IMR-90 (cell line): ENCODE measurements around the gene TRPC4AP. TPM values are rescaled to one million over a fixed set of nuclear protein-coding genes. Genes with fewer than 3 reads are reported as not detected.

ENCODE experiments used
- ATAC-seq: fragments of 200-7000 bp; cut with Tn5 transposase; 2 replicates; pipeline ENCODE4 v1.9.1; 2020; ENCODE audit warnings: low read depth, mild to moderate bottlenecking, moderate library complexity
- BruUV-seq: library from RNA; stranded (reverse); fragments of 400-500 nt; replicated peaks from 2 replicates; lab custom pipeline; 2021; lab: Mats Ljungman, UMichigan
- CTCF ChIA-PET: fragments of 300-600 bp; formaldehyde crosslinking; extraction: SDS; loops from one replicate; lab custom pipeline; 2021; ENCODE audit warnings: antibody characterized with exemption; lab: Yijun Ruan, JAX
- POLR2A ChIA-PET: fragments of 300-600 bp; sonication (Branson Sonifier 250); formaldehyde crosslinking; loops from one replicate; lab custom pipeline; 2022; ENCODE audit warnings: antibody characterized with exemption; ENCODE audit not compliant: unreplicated experiment; lab: Charles Lee
- DNase-seq: peaks from one replicate; pipeline ENCODE4 v3.0.0; 2013
- H2AFZ ChIP-seq: replicated peaks from 2 replicates; pipeline ENCODE3; 2013; ENCODE audit warnings: low read length, mild to moderate bottlenecking; ENCODE audit not compliant: poor library complexity
- H2AK5ac ChIP-seq: 2 replicates; pipeline ENCODE4 v1.6.1; 2013; ENCODE audit warnings: low read depth, low read length, inconsistent platforms
- H2AK9ac ChIP-seq: replicated peaks from 2 replicates; pipeline ENCODE3; 2013; ENCODE audit warnings: mild to moderate bottlenecking, low read depth, low read length, moderate library complexity; ENCODE audit not compliant: poor library complexity
- H2BK120ac ChIP-seq: 2 replicates; pipeline ENCODE4 v1.6.1; 2013; ENCODE audit warnings: low read depth, low read length, inconsistent platforms
- H2BK15ac ChIP-seq: 3 replicates; pipeline ENCODE4 v1.6.1; 2013; ENCODE audit warnings: low read depth, low read length, inconsistent platforms
- H2BK20ac ChIP-seq: 2 replicates; pipeline ENCODE4 v1.6.1; 2013; ENCODE audit warnings: low read depth, mild to moderate bottlenecking, inconsistent platforms, low read length, moderate library complexity
- H2BK5ac ChIP-seq: 2 replicates; pipeline ENCODE4 v1.6.1; 2013; ENCODE audit warnings: mild to moderate bottlenecking, low read depth, low read length, inconsistent platforms; ENCODE audit not compliant: poor library complexity, severe bottlenecking
- H3K14ac ChIP-seq: replicated peaks from 2 replicates; pipeline ENCODE4 v1.6.1; 2013; ENCODE audit warnings: low read depth, low read length, inconsistent platforms
- H3K18ac ChIP-seq: 2 replicates; pipeline ENCODE4 v1.6.1; 2013; ENCODE audit warnings: low read depth, low read length, control low read depth
- H3K23ac ChIP-seq: 2 replicates; pipeline ENCODE4 v1.6.1; 2013; ENCODE audit warnings: low read depth, low read length, inconsistent platforms
- H3K27ac ChIP-seq: 2 replicates; pipeline ENCODE4 v1.5.1; 2013; ENCODE audit warnings: mild to moderate bottlenecking, control low read depth, low read length; ENCODE audit not compliant: insufficient read depth
- H3K27me3 ChIP-seq: 2 replicates; pipeline ENCODE4 v1.6.1; 2013; ENCODE audit warnings: low read length; ENCODE audit not compliant: control insufficient read depth, insufficient read depth
- H3K36me3 ChIP-seq: 2 replicates; pipeline ENCODE4 v1.6.1; 2013; ENCODE audit warnings: low read length, mixed read lengths; ENCODE audit not compliant: control insufficient read depth, insufficient read depth
- H3K4ac ChIP-seq: 2 replicates; pipeline ENCODE4 v1.6.1; 2013; ENCODE audit warnings: low read depth, low read length, inconsistent platforms
- H3K4me1 ChIP-seq: 2 replicates; pipeline ENCODE4 v1.6.1; 2013; ENCODE audit warnings: low read length, mixed read lengths; ENCODE audit not compliant: control insufficient read depth, insufficient read depth
- H3K4me2 ChIP-seq: 2 replicates; pipeline ENCODE4 v1.6.1; 2013; ENCODE audit warnings: low read depth, mild to moderate bottlenecking, control low read depth, low read length, moderate library complexity
- H3K4me3 ChIP-seq: 2 replicates; pipeline ENCODE4 v1.5.1; 2013; ENCODE audit warnings: low read depth, mild to moderate bottlenecking, control low read depth, low read length, moderate library complexity; ENCODE audit not compliant: insufficient read depth
- H3K56ac ChIP-seq: 2 replicates; pipeline ENCODE4 v1.6.1; 2013; ENCODE audit warnings: low read length, inconsistent platforms; ENCODE audit not compliant: insufficient read depth; ENCODE audit errors: extremely low read depth
- H3K79me1 ChIP-seq, 2 experiments: 2 replicates each; pipeline ENCODE4 v1.6.1; 2013; ENCODE audit warnings: low read length in 2 of 2, inconsistent platforms in 1 of 2, low read depth in 1 of 2
- H3K9ac ChIP-seq: 2 replicates; pipeline ENCODE4 v1.6.1; 2013; ENCODE audit warnings: low read depth, low read length, control low read depth
- H3K9me1 ChIP-seq: 2 replicates; pipeline ENCODE4 v1.6.1; 2013; ENCODE audit warnings: low read length, inconsistent platforms; ENCODE audit not compliant: insufficient read depth
- H3K9me3 ChIP-seq: 2 replicates; pipeline ENCODE4 v1.6.1; 2013; ENCODE audit warnings: low read length; ENCODE audit not compliant: control insufficient read depth, insufficient read depth
- H4K20me1 ChIP-seq: 2 replicates; pipeline ENCODE4 v1.6.1; 2013; ENCODE audit warnings: low read length, inconsistent platforms; ENCODE audit not compliant: insufficient read depth
- H4K5ac ChIP-seq: 2 replicates; pipeline ENCODE4 v1.6.1; 2013; ENCODE audit warnings: mild to moderate bottlenecking, low read depth, low read length, control low read depth
- H4K8ac ChIP-seq, 2 experiments: 2 replicates each; pipeline ENCODE4 v1.6.1; 2013; ENCODE audit warnings: low read depth in 2 of 2, low read length in 2 of 2, control low read depth in 1 of 2, inconsistent platforms in 1 of 2
- H4K91ac ChIP-seq: 2 replicates; pipeline ENCODE4 v1.6.1; 2013; ENCODE audit warnings: low read depth, low read length, inconsistent platforms; ENCODE audit not compliant: insufficient read depth
- ELK1 ChIP-seq: fragments of 150-350 bp; IDR thresholded peaks from 2 replicates; pipeline ENCODE4 v1.6.1; 2016; ENCODE audit warnings: low read depth, mild to moderate bottlenecking, low read length, moderate library complexity, borderline replicate concordance
- MAFK ChIP-seq: IDR thresholded peaks from 2 replicates; pipeline ENCODE4 v1.6.1; 2012; ENCODE audit warnings: low read depth, low read length, improper control_type of control experiment
- MAZ ChIP-seq: IDR thresholded peaks from 2 replicates; pipeline ENCODE4 v1.6.1; 2012; ENCODE audit warnings: low read depth, mild to moderate bottlenecking, low read length, improper control_type of control experiment, moderate library complexity, borderline replicate concordance
- SMC3 ChIP-seq: fragments of 150-350 bp; IDR thresholded peaks from 2 replicates; pipeline ENCODE4 v1.6.1; 2016; ENCODE audit warnings: low read depth, mild to moderate bottlenecking, antibody characterized with exemption, low read length, moderate library complexity
- WGBS, 2 experiments: methylation state at CpG; one replicate each; pipeline versions ENCODE4 v1.1.5 to v1.1.7; 2013; ENCODE audit warnings: missing lambda C conversion rate in 2 of 2; ENCODE audit not compliant: insufficient read length in 1 of 2; ENCODE audit errors: extremely low coverage in 2 of 2; 5-methylcytosine and 5-hydroxymethylcytosine counted together
- dilution Hi-C: fragments of 300-500 bp; cut with HindIII; formaldehyde crosslinking; loops from one replicate; pipeline ENCODE4 v1.14.3; 2018; ENCODE audit warnings: low sequenced_read_pairs; ENCODE audit not compliant: unreplicated experiment
- in situ Hi-C: fragments of 300-500 bp; cut with MboI; formaldehyde crosslinking; loops from 3 replicates; pipeline ENCODE4 v1.14.3; 2019; ENCODE audit warnings: low sequenced_read_pairs, inconsistent platforms, mixed read lengths
- intact Hi-C: fragments of 100-400 bp; cut with micrococcal nuclease; formaldehyde crosslinking; loops from 2 replicates; pipeline ENCODE4 v1.10.0; 2022
- polyA plus RNA-seq, 3 experiments: library from polyadenylated mRNA; depleted of rRNA; stranded (reverse); fragments of >200 nt; gene quantifications; 2 replicates each; pipeline ENCODE4 v1.2.3, GENCODE V29; 2012; ENCODE audit warnings: low replicate concordance in 1 of 3
- total RNA-seq: library from RNA; depleted of rRNA; stranded (reverse); fragments of >200 nt; gene quantifications from 2 replicates; pipeline ENCODE4 v1.2.3, GENCODE V29; 2012

TRPC4AP gene
- total and polyA plus RNA-seq, 2 of the 4 experiments (the other 2 are of a cell fraction): 41.0 to 81.0 TPM

- ChIA-PET CTCF (interaction anchor here (0.6 kb wide), 2 partner anchors 17 to 630 kb away, joined by 3 to 4 read pairs; no protein-coding TSS in a partner anchor), POLR2A (no interaction called here)
- no peak for ATAC-seq
- Histone ChIP-seq H3K14ac (no peak overlapping the region), H4K91ac (no peak overlapping the region), H2BK20ac (no peak overlapping the region), H2AK5ac (no peak overlapping the region), H2BK15ac (no peak overlapping the region), H3K36me3 (peaks cover 12% of the 10 kb centered on the region; the same call in 1 of the 2 replicates), H4K5ac (no peak overlapping the region), H3K27ac (no peak overlapping the region), H3K4ac (no peak overlapping the region), H3K4me2 (no peak overlapping the region), H3K4me1 (no peaks in the 10 kb centered on the region), H3K18ac (no peak overlapping the region), H3K4me3 (no peak overlapping the region), H3K9ac (no peak overlapping the region), H2AFZ (no peak overlapping the region), H3K9me3 (no peaks in the 10 kb centered on the region), H3K79me1 (no peaks in the 10 kb centered on the region; a peak in 1 of 4 replicates), H4K20me1 (peaks cover 4% of the 10 kb centered on the region), H4K8ac (no peak overlapping the region), H2BK5ac (no peak overlapping the region), H3K9me1 (peaks cover 13% of the 10 kb centered on the region), H3K56ac (no peak overlapping the region), H2AK9ac (no peak overlapping the region), H3K23ac (no peak overlapping the region), H2BK120ac (no peak overlapping the region), H3K27me3 (peaks cover 17% of the 10 kb centered on the region; the same call in 1 of the 2 replicates)
- no peak for DNase-seq
- TF ChIP-seq MAZ (no peak), ELK1 (no peak), MAFK (no peak), SMC3 (no peak)
- no TSS peak for BruUV-seq
- WGBS, 2 experiments: no CpG with 5 or more reads among the region's 4 CpGs
- in situ Hi-C loops: no loop called here
- dilution Hi-C loops: no loop called here
- intact Hi-C loops: no loop called here
Measured at GRCh38 chr20:34989118-34989517, 103.5 kb downstream of the TRPC4AP start.
